GM19099 (cell line): ENCODE results near the gene C2CD3.

Experiments
- POLR2A ChIP-seq: IDR thresholded peaks from 3 replicates; pipeline ENCODE4 v1.6.1; 2011; ENCODE audit warnings: low read depth; ENCODE audit not compliant: insufficient read length; ENCODE audit errors: extremely low read depth

C2CD3 gene

GRCh38 chr11:74019104-74019738, 151.6 kb downstream of the C2CD3 start:
- TF ChIP-seq POLR2A: no peak

- no peak for TF ChIP-seq POLR2A
Observed at GRCh38 chr11:74018331-74019005, 152.3 kb downstream of the C2CD3 start.

- TF ChIP-seq POLR2A: no peak
Observed at GRCh38 chr11:74017631-74018030, 153.2 kb downstream of the C2CD3 start.

- TF ChIP-seq POLR2A: no peak
Observed at GRCh38 chr11:74015919-74016684, 154.7 kb downstream of the C2CD3 start.

- TF ChIP-seq POLR2A: no peak
Observed at GRCh38 chr11:74014880-74015279, 155.9 kb downstream of the C2CD3 start.

- no peak for TF ChIP-seq POLR2A
Observed at GRCh38 chr11:74013141-74013540, 157.7 kb downstream of the C2CD3 start.

- TF ChIP-seq POLR2A: no peak
Observed at GRCh38 chr11:74012074-74012809, 158.6 kb downstream of the C2CD3 start.

GRCh38 chr11:74011360-74012073, 159.3 kb downstream of the C2CD3 start:
- no peak for TF ChIP-seq POLR2A

- no peak for TF ChIP-seq POLR2A
Observed at GRCh38 chr11:74010306-74011300, 160.2 kb downstream of the C2CD3 start.

GRCh38 chr11:74009675-74010305, 161.0 kb downstream of the C2CD3 start:
- no peak for TF ChIP-seq POLR2A

GRCh38 chr11:74009230-74009547, 161.6 kb downstream of the C2CD3 start:
- TF ChIP-seq POLR2A: no peak

- no peak for TF ChIP-seq POLR2A
Observed at GRCh38 chr11:74008373-74009229, 162.2 kb downstream of the C2CD3 start, which contains the start of gene UCP3. Gene UCP3, minus strand, starts transcription at chr11:74009085. Its CDS starts 2,043 bp downstream, at chr11:74007042.
